Measurements from ENCODE around the gene CYRIA.

- TF ChIP-seq POLR2A (IDR thresholded peaks at IDR 0.05): no peak
- TF ChIP-seq CTCF (IDR thresholded peaks at IDR 0.05): no peak
Measured at GRCh38 chr2:16707014-16707623, 41.5 kb upstream of the CYRIA start.

Measured in ovary (tissue), 3 donors.